ENCODE measurements around the gene PDE8B.

The PDE8B gene

DNA sequence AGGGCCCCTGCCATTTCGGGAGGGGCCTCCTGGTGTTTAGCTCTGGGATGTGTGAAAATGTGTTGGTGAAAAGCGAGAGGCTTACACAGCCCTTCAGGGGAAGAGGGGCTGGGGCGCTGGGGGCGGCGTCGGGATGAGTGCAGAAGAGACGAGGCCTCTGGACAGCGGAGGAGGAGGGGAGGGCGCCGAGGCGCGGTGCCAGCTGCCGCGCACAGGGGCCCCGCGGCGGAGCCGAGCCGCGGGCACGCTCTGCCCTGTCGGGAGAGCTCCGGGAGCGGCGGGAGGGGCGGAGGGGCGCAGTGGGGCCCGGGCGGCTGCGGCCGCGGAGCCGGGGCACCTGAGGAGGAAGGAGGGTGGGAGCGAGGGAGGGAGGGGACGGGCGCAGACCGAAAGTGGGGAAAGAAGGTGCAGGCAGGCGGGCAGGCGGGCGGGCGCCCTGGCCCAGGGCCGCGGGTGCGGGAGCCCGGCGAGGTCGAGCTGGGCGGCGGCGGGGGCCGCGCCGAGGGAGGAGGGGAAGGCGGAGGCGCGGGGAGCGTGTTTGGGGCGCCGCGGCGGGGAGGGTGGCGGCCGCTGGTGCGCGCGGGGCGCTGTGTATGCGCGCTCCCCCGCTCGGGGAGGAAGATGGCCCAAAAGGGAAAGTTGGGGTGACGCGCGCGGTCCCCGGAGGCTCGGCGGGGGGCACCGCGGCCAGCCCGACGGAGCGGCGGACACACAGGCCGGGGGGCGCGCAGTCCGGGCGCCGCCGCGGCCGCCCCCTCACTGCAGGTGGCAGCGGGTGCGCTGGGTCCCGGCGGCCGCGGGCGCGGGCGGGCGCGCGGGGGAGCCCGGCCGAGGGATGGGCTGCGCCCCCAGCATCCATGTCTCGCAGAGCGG lies at the start of gene PDE8B:
TSS of gene PDE8B (plus strand) at position 590 of the 873 bp plus-strand sequence. CDS start at position 836, 246 bp downstream.
- DNase-seq (ENCODE audit: low spot score) = no peak

- DNase-seq (ENCODE audit: low spot score) = no peak
Observed at GRCh38 chr5:77163453-77163852, 47.0 kb upstream of the PDE8B start.

GRCh38 chr5:77167063-77167462 lies 43.4 kb upstream of the PDE8B start:
- no peak for DNase-seq (ENCODE audit: low spot score)

- DNase-seq (ENCODE audit: low spot score) = no peak
Observed at GRCh38 chr5:77167695-77168121, 42.8 kb upstream of the PDE8B start.

- peak; percentile 58 for DNase-seq (ENCODE audit: low spot score)
Observed at GRCh38 chr5:77168161-77168878, 42.2 kb upstream of the PDE8B start.

DNA sequence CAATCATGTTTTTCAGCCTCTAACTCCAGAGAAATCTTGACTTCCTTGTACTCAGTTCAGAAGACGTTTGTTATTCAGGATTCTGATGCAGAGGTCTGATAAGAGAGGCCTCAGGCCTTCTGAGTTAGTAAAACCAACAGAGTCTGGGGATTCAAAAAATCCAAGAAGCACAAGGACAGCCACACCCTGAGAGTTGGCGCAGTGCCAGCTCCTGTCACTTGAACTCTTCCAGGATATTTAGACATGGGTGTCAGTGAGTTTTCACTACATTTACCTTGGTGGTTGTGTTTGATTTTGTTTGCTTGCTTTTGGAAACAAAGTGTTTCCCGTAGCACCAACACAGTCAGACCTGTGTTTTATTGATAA lies 41.6 kb upstream of the PDE8B start:
- DNase-seq (ENCODE audit: low spot score) = no peak

GRCh38 chr5:77170196-77170890 lies 40.1 kb upstream of the PDE8B start:
- DNase-seq (ENCODE audit: low spot score) = no peak

- no peak for DNase-seq (ENCODE audit: low spot score)
Observed at GRCh38 chr5:77171141-77171910, 39.2 kb upstream of the PDE8B start.

- DNase-seq (ENCODE audit: low spot score) = no peak
Observed at GRCh38 chr5:77172713-77173328, 37.7 kb upstream of the PDE8B start.

GRCh38 chr5:77174526-77174925 lies 36.0 kb upstream of the PDE8B start:
- no peak for DNase-seq (ENCODE audit: low spot score)

DNA sequence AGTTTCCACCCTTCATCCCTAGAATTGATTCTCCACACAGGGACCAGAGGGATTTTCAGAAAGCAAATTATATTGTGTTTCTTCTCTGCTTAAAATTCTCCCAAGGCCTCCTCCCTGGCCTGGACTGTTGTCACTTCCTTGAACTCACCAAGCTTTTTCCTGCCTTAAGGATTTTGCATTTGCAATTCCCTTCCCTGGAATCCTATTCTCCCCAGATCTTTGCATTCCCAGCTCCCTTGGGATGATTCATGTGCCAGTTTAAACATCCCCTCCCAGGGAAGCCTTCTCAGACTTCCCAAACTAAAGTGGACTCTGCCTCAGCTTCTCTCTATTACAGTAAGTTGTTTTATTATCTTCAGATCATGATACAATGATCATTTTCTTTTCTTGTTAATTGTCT lies 35.2 kb upstream of the PDE8B start:
- no peak for DNase-seq (ENCODE audit: low spot score)

DNA sequence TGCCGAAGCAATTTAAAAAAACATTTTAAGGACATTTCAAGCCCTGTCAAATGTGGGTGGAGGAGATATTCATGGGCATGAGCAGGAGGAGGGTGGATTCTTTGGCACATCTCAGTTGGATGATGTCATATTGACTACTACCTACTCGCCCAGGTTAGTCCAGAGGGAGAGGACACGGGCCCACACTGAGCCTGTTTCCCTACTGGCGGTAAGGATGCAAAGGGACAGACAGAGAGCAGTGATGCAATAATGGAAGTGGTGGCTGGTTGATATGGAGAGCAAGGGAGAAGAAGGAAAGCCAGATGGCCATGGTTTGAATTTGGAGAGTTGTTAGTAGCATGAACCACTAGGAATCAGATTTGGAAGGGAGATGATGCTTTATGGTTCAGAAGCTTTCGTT lies 34.1 kb upstream of the PDE8B start:
- no peak for DNase-seq (ENCODE audit: low spot score)

- no peak for DNase-seq (ENCODE audit: low spot score)
Observed at GRCh38 chr5:77177576-77177975, 32.9 kb upstream of the PDE8B start.

DNA sequence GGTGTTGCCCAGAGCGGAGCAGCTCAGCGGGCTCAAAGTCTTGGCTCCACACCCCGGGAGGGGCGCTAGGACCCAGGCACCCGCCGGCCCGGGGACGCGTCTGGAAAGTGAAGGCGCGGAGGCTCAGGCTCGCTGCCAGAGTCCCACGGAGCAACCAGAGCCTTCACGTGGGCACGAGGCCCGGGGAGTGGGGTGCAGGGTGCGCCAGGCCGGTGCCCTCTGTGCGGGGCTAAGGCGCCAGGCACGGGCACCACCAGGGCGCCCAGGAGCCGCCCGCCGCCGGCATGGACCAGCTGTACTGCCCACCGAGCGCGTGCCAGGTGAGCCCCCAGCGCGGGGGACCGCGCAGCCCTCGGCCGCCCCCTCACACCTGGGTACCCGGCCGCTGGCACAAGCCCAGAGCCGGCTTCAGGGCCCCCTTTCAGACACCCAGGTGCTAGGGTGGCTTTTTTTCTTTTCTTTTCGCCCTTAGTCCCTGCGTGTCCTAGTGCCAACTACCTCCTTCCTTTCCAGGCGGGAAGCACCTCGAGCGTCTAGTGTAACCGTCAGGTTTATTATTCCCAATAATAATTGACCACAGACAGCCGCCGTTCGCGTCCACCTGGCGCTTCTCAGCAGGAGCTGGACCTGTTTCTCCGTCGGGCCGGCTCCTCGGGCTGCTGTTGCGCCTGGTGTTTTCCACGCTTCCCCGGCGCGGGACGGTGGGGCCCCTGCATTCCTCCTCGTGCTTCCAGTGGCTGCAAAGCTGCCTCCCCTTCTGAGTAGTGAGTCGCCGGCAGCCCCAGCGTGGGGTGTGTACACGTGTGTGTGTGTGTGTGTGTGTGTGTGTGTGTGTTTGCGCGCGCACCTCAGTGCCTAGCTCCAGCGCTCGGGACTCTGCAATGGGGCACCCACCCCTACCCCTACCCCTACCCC lies 30.1 kb upstream of the PDE8B start:
- peak; percentile 44 for DNase-seq (ENCODE audit: low spot score)

DNA sequence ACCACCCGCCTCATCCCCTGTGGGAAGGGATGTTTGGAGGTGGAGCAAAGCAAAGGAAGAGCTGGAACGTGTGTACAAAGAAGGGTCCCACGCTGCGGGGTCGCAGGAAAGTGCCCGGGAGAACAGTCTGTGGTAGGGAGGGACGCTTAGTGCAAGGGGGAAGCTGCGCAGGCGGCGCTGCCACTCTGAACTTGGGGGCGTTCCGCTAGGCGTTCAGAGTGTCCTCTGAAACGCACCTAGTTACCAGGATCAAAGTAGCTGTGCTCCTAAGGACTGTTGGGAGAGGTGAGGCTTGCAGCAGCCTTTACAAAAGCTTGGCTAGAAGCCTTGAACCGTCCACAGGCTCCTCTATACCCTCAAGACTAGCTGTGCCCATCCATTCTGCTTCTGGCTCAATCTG lies 29.3 kb upstream of the PDE8B start:
- no peak for DNase-seq (ENCODE audit: low spot score)

- DNase-seq (ENCODE audit: low spot score) = no peak
Observed at GRCh38 chr5:77181596-77182304, 28.7 kb upstream of the PDE8B start.

- no peak for DNase-seq (ENCODE audit: low spot score)
Observed at GRCh38 chr5:77182367-77182766, 28.1 kb upstream of the PDE8B start.

DNA sequence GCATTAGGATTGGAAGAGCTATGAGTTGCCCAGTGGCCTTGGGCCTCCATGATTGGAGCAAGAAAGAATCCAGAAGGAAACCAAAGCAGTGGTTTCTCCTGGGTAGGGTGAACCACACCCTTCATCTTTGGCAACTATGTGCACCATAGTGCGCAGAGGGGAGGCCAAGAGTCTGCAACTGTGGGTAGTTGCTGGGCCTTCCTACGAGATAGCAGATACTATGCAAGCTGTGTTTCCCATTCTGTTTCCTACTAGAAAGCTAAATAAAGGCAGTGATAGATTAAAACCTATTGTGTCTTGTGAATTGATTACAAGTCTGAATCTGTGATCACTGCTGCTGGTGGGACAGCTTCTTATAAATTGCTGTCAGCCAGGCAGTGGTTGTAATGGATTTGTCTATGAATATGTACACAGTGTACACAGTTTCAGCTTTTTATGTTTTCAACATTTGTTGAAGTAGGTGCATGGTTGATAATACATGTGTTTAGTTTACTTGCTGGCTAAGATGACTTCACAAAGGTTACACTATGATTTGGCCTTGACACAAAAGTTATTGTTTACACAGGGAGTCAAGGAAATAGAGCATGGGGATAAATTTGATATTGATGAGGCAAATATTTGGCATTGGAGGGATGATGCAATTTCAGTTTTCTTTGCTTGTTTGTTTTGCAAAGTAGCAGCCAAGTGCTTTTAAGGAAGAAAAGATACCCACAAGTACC lies 23.7 kb upstream of the PDE8B start:
- no peak for DNase-seq (ENCODE audit: low spot score)

- DNase-seq (ENCODE audit: low spot score) = no peak
Observed at GRCh38 chr5:77189421-77189820, 21.1 kb upstream of the PDE8B start.
